WTC11 (cell line): ENCODE results near the gene RBMS2. TPM values are rescaled to one million over a fixed set of nuclear protein-coding genes. Genes with fewer than 3 reads are reported as not detected.
"Not testable (repeated sequence)": the region's sequence is repeated elsewhere in the genome, so short reads cannot be mapped to it uniquely, and the experiment has no call there.

Source experiments
- ATAC-seq: fragments of 200-7000 bp; cut with Tn5 transposase; 2 replicates; pipeline ENCODE4 v1.10.0; 2021; ENCODE audit warnings: mild to moderate bottlenecking, moderate library complexity
- CTCF ChIA-PET: fragments of 300-600 bp; sonication (Branson Sonifier 250); formaldehyde crosslinking; loops from one replicate; lab custom pipeline; 2021; ENCODE audit warnings: antibody characterized with exemption; lab: Charles Lee
- POLR2A ChIA-PET: fragments of 350-600 bp; sonication (Branson Sonifier 250); formaldehyde crosslinking; loops from one replicate; lab custom pipeline; 2021; ENCODE audit warnings: antibody characterized with exemption; lab: Charles Lee
- DNase-seq: peaks from one replicate; pipeline ENCODE4 v3.0.0; 2021; ENCODE audit warnings: low spot score
- H3K27ac Mint-ChIP-seq: 2 replicates; pipeline ENCODE4 v1.8.0; 2021; ENCODE audit warnings: mixed read lengths
- H3K27me3 Mint-ChIP-seq: 2 replicates; pipeline ENCODE4 v1.8.0; 2021; ENCODE audit warnings: low read depth, mild to moderate bottlenecking, moderate library complexity, mixed read lengths
- H3K36me3 Mint-ChIP-seq: 2 replicates; pipeline ENCODE4 v1.8.0; 2021; ENCODE audit warnings: mixed read lengths
- H3K4me1 Mint-ChIP-seq: 2 replicates; pipeline ENCODE4 v1.8.0; 2022; ENCODE audit warnings: mixed read lengths
- H3K4me3 Mint-ChIP-seq: 2 replicates; pipeline ENCODE4 v1.8.0; 2021; ENCODE audit warnings: mild to moderate bottlenecking, moderate library complexity, mixed read lengths
- H3K9me3 Mint-ChIP-seq: 2 replicates; pipeline ENCODE4 v1.8.0; 2021; ENCODE audit warnings: mixed read lengths
- AFF4 ChIP-seq: sonication (generic); formaldehyde crosslinking; IDR thresholded peaks from 2 replicates; pipeline ENCODE4 v1.8.1; 2023; ENCODE audit warnings: mild to moderate bottlenecking, missing genetic modification reagents, borderline replicate concordance
- ATF6 ChIP-seq: sonication (generic); formaldehyde crosslinking; IDR thresholded peaks from 2 replicates; pipeline ENCODE4 v1.8.1; 2023; ENCODE audit warnings: mild to moderate bottlenecking, missing genetic modification reagents
- CTCF ChIP-seq: fragments of 200-600 bp; IDR thresholded peaks from 2 replicates; pipeline ENCODE4 v1.8.0; 2022; ENCODE audit warnings: antibody characterized with exemption
- E2F5 ChIP-seq: sonication (generic); formaldehyde crosslinking; IDR thresholded peaks from 2 replicates; pipeline ENCODE4 v1.8.1; 2022; ENCODE audit warnings: mild to moderate bottlenecking, moderate library complexity, missing genetic modification reagents
- HMGA2 ChIP-seq: fragments of 250-450 bp; sonication (Bioruptor Pico); IDR thresholded peaks from 2 replicates; pipeline ENCODE4 v1.4.0; 2021; ENCODE audit warnings: mild to moderate bottlenecking, moderate library complexity
- MAX ChIP-seq: sonication (generic); formaldehyde crosslinking; IDR thresholded peaks from 2 replicates; pipeline ENCODE4 v1.8.0; 2022; ENCODE audit warnings: mild to moderate bottlenecking, missing genetic modification reagents
- NR1H2 ChIP-seq: sonication (generic); formaldehyde crosslinking; IDR thresholded peaks from 2 replicates; pipeline ENCODE4 v1.9.0; 2021; ENCODE audit warnings: mild to moderate bottlenecking, moderate library complexity, missing genetic modification reagents
- NR3C1 ChIP-seq: sonication (generic); formaldehyde crosslinking; conservative IDR thresholded peaks from 2 replicates; pipeline ENCODE4 v1.8.1; 2023; ENCODE audit warnings: low read depth, mild to moderate bottlenecking, missing genetic modification reagents
- STAT6 ChIP-seq: sonication (generic); formaldehyde crosslinking; conservative IDR thresholded peaks from 2 replicates; pipeline ENCODE4 v1.8.1; 2023; ENCODE audit warnings: mild to moderate bottlenecking, low read depth, missing genetic modification reagents, moderate library complexity
- TEAD4 ChIP-seq: sonication (generic); formaldehyde crosslinking; IDR thresholded peaks from 2 replicates; pipeline ENCODE4 v1.8.0; 2022; ENCODE audit warnings: mild to moderate bottlenecking, missing genetic modification reagents
- ZNF423 ChIP-seq: fragments of 250-450 bp; sonication (Bioruptor Pico); IDR thresholded peaks from 2 replicates; pipeline ENCODE4 v2.1.2; 2022; ENCODE audit warnings: mild to moderate bottlenecking, moderate library complexity
- ZNF532 ChIP-seq: fragments of 250-450 bp; sonication (Bioruptor Pico); IDR thresholded peaks from 2 replicates; pipeline ENCODE4 v1.9.0; 2021; ENCODE audit warnings: mild to moderate bottlenecking, borderline replicate concordance
- total RNA-seq: library from RNA; stranded (reverse); gene quantifications from 3 replicates; pipeline ENCODE4 v1.2.3, GENCODE V29; 2021

RBMS2 gene
- total RNA-seq, 1 experiment from 2014 or later: 16.7 TPM

GRCh38 chr12:56510786-56511185 lies 10.8 kb upstream of the RBMS2 start (continued):
- TF ChIP-seq CTCF: no peak
- no peak for TF ChIP-seq ATF6 (CRISPR knock-in tag)
- TF ChIP-seq E2F5 (CRISPR knock-in tag): no peak
- no peak for TF ChIP-seq HMGA2 (CRISPR knock-in tag)
- TF ChIP-seq TEAD4 (CRISPR knock-in tag): no peak

GRCh38 chr12:56514014-56514318 lies 7.7 kb upstream of the RBMS2 start:
- 0 out of 2 replicates have a peak, but pooled peaks have one; percentile 6 for TF ChIP-seq CTCF
- ATAC-seq, DNase-seq, POLR2A ChIA-PET, H3K4me1 Mint-ChIP-seq, H3K9me3 Mint-ChIP-seq, H3K27me3 Mint-ChIP-seq, H3K4me3 Mint-ChIP-seq, H3K36me3 Mint-ChIP-seq: not testable (repeated sequence)
- H3K27ac Mint-ChIP-seq: peak overlapping the region; percentile 78; the same call in 1 of the 2 replicates
- CTCF ChIA-PET: interaction anchor here (1.0 to 6.9 kb wide), 14 partner anchors 9 to 123 kb away, joined by 3 to 83 read pairs (median 4); no protein-coding TSS in a partner anchor

GRCh38 chr12:56517854-56518253 lies 3.8 kb upstream of the RBMS2 start:
- Mint-ChIP-seq H3K9me3 (no peaks in the 10 kb centered on the region), H3K4me3 (no peak overlapping the region), H3K36me3 (no peaks in the 10 kb centered on the region), H3K27ac (no peak overlapping the region), H3K4me1 (peaks cover 24% of the 10 kb centered on the region), H3K27me3 (no peaks in the 10 kb centered on the region)
- no peak for DNase-seq
- no peak for ATAC-seq
- ChIA-PET POLR2A (no interaction called here), CTCF (interaction anchor here (1.3 to 1.4 kb wide), 2 partner anchors 56 to 119 kb away, joined by 4 read pairs; no protein-coding TSS in a partner anchor)
- no peak for TF ChIP-seq NR1H2
- TF ChIP-seq ZNF532 (CRISPR knock-in tag): no peak
- no peak for TF ChIP-seq STAT6 (CRISPR knock-in tag)
- TF ChIP-seq NR3C1: no peak
- TF ChIP-seq AFF4 (CRISPR knock-in tag): no peak
- TF ChIP-seq E2F5 (CRISPR knock-in tag): no peak
- no peak for TF ChIP-seq ZNF423 (CRISPR knock-in tag)
- TF ChIP-seq MAX (CRISPR knock-in tag): no peak
